Left renal cortex interstitium (tissue), 4 donors: ENCODE measurements around the gene CCDC87. TPM values are rescaled to one million over a fixed set of nuclear protein-coding genes. Genes with fewer than 3 reads are reported as not detected.
A peak's percentile ranks its signal among the peaks of the same experiment; 100 is the strongest.
"Not testable (repeated sequence)": the region's sequence is repeated elsewhere in the genome, so short reads cannot be mapped to it uniquely, and the experiment has no call there.

Source experiments
- DNase-seq, 4 donors: peaks; one replicate each; pipeline ENCODE4 v3.0.0-alpha.2; 2013; ENCODE audit warnings: low read depth in 4 of 4, low spot score in 2 of 4, missing footprints in 1 of 4
- polyA plus RNA-seq, 4 donors: library from polyadenylated mRNA; unstranded; fragments of 120-200 nt; gene quantifications; one replicate each; pipeline ENCODE4 v1.2.1, GENCODE V29; 2013; ENCODE audit not compliant: insufficient read length in 4 of 4

CCDC87 gene
- polyA plus RNA-seq, 4 donors: 0.24 to 0.37 (median 0.34) TPM

- peak; percentile 96 to 99 (median 98) for DNase-seq
These were observed 23.7 kb upstream of the CCDC87 start, which contains the start of gene RBM14 for GRCh38 chr11:66616379-66617154. Gene RBM14 (plus strand): TSS chr11:66616630. CDS start chr11:66616721, 91 bp downstream.

- DNase-seq: no peak
These were observed 21.2 kb upstream of the CCDC87 start for GRCh38 chr11:66614073-66614472.

- DNase-seq: no peak
These were observed 19.6 kb upstream of the CCDC87 start for GRCh38 chr11:66612458-66612857.

- DNase-seq: no peak
These were observed 17.1 kb upstream of the CCDC87 start for GRCh38 chr11:66609721-66610617.

GRCh38 chr11:66607126-66607834, 14.4 kb upstream of the CCDC87 start:
- DNase-seq: no peak

DNA sequence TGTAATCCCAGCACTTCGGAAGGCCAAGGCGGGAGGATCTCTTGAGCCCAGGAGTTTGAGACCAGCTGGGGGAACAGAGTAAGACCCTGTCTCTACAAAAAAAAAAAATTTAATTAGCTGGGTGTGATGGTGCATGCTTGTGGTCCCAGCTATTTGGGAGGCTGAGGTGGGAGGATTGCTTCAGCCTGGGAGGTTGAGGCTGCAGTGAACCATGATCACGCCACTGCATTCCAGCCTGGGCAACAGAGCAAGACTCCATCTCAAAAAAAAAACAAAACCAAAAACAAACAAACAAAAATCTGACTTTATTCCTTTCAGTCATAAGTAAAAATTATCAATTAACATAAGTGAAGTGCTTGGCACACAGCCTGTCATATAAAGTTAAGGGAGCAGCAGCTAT, 13.7 kb upstream of the CCDC87 start:
- not testable (repeated sequence) for DNase-seq

DNA sequence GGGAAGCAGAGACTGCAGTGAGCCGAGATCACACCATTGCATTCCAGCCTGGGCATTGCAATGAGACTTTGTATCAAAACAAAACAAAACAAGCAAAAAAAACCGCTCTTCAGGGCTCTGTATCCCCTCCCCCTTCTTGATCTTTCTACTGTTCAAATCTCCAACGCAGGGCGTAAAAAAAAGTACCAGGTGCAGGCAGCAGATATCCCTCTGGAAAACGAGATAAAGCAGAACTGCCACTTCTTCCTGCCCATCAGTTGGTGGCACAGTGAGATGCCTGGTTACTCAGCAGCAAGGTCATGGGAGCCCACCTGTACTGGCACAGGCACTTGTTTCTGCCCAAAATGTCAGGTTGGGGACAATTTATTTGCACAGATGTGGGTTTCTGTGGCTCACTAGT, 11.3 kb upstream of the CCDC87 start:
- DNase-seq: no peak

DNA sequence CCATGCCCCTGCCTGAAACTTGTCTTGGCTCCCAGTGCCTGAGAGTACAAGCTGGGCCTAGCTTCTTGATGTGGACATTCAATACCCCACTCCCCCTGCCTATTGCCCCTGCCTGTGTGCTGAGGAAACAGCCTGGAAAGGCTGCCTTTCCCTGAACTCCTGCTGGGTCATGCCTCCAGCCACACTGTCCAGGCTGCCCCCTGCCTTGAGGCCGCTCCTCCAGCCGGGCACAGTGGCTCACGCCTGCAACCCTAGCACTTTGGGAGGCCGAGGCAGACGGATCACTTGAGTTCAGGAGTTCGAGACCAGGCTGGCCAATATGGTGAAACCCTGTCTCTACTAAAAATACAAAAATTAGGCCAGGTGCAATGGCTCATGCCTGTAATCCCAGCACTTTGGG, 10.2 kb upstream of the CCDC87 start:
- no peak for DNase-seq

- no peak for DNase-seq
These were observed 7.9 kb upstream of the CCDC87 start for GRCh38 chr11:66600631-66601233.

GRCh38 chr11:66600219-66600618, 7.4 kb upstream of the CCDC87 start:
- DNase-seq: no peak

DNA sequence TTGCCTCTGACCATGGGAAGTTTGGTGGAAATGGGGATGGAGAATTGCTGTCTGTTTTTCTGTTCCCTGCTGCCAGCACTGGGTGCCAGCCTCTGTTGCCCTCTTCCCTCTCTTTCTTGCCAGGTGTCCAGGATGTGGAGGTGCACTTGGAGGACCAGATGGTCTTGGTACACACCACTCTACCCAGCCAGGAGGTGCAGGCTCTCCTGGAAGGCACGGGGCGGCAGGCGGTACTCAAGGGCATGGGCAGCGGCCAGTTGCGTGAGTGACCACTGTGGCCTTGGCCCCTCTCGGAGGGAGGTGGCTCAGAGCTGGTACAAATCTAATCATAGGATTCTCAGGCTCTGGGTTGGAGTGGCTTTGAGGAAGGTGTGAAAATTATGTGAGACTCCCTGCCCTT, 6.1 kb upstream of the CCDC87 start:
- DNase-seq: no peak

DNA sequence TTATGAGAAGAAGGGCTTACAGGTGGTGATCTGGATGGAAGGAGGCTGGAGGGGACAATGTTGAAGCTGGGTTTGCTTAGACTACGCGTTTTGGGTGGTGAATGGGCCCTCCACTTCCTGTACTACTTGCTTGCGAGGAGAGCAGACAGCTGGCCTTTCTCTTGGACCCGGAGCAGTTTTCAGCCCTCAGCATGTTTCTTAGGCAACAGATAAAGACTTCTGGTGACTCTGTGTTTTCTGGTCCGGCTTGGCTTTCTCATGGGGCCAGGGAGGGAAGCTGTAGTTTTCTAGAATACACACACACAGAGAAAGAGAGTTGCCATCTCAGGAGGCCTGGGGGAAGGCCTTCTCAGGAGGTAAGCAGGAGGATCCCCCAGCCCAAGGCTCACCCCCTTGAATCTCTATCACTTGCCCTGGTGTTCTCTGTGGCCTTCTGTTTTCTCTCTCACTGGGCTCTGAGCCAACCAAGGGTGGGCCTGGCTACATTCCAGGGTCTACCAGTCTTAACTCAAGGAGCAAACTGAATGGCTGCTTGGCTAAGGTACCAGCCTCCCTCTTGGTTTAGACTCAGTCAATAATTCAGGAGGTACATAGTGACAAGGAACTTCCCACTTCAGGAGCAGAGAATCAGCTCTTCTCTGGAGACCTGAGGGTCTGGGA, 2.5 kb upstream of the CCDC87 start:
- DNase-seq: no peak

- DNase-seq: no peak
These were observed 787 bp upstream of the CCDC87 start for GRCh38 chr11:66593650-66594049.

DNA sequence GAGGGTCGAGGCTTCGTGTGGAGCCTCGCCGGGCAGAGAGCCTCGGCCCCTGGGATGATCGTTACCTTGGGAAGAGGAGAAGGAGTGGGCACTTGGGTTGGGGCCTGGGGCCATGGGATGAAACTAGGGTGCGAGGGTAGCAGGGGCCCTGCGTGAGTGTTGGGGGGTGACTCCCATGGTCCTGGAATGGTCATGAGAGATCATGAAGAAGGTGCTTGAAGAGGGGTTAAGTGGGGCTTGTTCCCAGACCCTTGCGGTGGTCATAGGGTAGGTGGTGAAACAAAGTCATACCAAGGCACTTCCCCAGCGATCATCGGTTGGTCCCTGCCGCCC, 406 bp upstream of the CCDC87 start:
- no peak for DNase-seq

DNA sequence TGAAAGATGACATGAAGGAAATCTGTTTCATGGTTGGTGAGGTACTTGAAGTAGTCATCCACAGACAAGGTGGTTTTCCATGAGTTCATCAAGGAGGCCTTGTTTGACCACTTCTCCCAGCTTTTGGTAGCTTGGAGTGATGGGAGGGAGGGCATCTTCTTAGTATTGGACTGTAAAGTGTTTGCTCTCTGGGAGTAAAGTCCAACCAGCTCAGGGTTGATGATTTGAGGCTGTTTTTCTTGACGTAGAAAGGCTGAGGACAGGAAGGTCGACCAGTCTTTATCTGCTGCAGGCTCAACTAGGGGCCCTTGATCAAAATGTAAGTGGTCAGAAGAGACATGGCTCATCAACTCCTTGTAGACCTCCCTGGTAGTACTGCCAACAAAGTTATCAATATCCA, 1.7 kb downstream of the CCDC87 start:
- no peak for DNase-seq

DNA sequence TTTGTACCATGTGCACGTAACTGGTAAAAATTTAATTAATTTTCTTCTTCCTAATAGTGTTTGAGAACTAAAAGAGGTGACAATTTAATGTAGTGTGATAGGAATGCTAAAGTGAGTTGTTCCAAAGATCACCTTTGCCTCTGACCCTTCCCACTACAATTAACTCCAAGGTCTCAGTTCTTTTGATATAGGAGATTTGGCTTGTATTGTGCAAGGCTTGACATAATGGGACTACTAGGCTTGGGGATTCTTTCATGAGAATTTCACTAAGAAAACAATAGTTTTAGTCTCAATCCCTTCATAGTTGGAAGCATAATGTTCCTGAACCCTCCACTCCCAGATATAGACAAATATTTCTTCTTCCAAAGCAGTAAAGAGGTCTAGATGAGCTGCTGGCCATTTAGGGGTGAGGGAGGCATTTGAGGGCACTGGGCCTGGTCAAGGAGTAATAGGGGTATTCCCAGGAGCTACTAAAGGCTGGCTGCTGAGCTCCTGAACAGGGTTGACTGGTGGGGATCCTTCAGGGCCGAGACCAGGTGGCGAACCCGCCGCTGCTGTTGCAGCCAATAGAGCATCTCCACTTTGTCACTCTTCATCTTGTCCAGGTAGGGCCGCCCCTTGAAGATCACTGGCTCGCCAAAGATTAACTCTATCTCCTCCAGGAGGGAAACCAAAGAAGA, 2.7 kb downstream of the CCDC87 start:
- no peak for DNase-seq

GRCh38 chr11:66589315-66589714, 3.5 kb downstream of the CCDC87 start:
- not testable (repeated sequence) for DNase-seq

DNA sequence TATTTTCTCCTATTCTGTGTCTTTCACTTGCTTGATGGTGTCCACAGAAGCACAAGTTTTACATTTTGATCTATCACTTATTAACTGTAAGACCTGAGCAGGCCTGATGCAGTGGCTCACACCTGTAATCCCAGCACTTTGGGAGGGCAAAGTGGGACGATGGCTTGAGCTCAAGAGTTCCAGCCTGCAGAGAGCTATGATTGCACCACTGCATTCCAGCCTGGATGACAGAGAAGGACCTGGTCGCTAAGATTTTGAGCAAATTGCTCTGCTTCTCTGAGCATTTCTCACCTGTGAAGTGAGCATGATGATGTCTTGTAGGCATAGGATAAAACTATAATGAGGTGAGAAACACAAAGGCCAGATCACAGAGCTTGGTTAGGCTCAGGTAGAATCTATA, 6.7 kb downstream of the CCDC87 start:
- DNase-seq: no peak

- DNase-seq: not testable (repeated sequence)
These were observed 7.4 kb downstream of the CCDC87 start for GRCh38 chr11:66585447-66585846.
